ENCODE results near the gene PCED1B.

GRCh38 chr12:47099610-47100009 lies 20.2 kb downstream of the PCED1B start:
- no peak for TF ChIP-seq CTCF (IDR thresholded peaks at IDR 0.05; ENCODE audit: poor library complexity)
- TF ChIP-seq EZH2 (IDR thresholded peaks at IDR 0.05; ENCODE audit: borderline replicate concordance): no peak
- no peak for TF ChIP-seq EZH2phosphoT487 (IDR thresholded peaks at IDR 0.05; ENCODE audit: low read depth, severe bottlenecking, unreplicated experiment)
